ENCODE results near the gene OR2V1. TPM values are rescaled to one million over a fixed set of nuclear protein-coding genes. Genes with fewer than 3 reads are reported as not detected.
"Not testable (repeated sequence)": the region's sequence is repeated elsewhere in the genome, so short reads cannot be mapped to it uniquely, and the experiment has no call there.

The OR2V1 gene
- total RNA-seq, 2 experiments from 2014 or later: not detected

DNA sequence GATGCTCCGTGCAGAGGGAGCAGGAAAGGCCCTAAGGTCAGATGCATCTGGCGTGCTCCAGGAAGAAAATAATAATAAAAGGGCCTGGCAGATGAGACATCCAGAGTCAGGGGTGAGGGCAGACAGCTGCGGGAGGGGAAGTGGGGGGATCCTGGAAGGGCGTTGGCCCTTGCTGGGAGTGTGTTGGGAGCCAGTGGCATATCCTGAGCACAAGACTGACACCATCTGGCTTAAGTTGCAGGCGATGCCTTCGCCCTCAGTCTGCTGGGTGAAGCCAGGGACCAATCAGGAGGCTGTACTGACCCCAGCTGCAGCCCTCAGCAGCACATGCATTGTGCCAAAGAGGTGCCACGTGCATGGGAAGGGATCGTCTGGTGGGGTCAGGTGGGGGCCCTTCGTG is 20.2 kb upstream of the OR2V1 start:
- peaks cover 2% of the 10 kb centered on the region for H3K9me3 Mint-ChIP-seq (ENCODE audit: low read depth)

DNA sequence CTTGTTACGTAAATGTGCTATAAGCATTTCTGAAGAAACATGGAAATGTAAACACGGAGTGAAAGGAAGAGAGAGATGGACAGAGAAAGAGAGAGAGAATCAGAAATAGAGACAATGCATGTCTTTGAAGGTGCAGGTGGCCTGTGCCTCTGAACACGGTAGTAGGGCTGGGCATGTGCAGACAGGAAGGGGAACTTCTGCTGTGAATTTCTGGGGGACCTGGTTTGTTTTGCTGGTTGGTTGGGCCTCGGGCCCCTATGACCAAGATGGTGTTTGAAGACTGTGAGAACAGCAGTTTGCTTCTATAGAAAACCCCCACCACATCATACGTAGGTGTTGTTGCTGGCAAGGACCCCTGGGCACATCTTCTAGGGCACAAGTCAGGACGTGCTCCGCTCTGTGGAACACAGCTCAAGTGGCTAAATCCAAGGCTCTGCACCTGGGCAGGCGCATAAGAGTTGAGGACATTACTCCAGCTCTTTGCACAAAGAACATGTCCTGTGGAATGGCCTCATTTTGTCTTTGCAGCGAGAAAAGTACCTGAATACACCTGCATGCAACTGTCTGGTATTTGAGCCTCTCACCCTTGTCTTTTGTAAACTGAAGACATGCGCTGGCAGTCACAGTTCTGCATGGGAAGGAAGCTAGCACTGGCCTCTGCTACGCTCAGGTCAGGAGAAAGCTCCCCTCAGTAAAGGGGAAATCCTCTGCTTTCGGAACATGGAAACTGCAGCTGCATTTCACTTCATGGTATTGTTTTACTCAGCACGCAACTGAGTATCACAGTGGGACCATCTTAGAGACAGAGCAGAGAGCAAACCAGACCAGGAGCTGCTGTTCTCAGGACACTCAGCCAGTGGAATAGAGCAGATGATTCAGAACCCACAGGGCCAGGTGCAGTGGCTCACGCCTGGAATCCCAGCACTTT is 19.1 kb upstream of the OR2V1 start:
- Mint-ChIP-seq H3K27me3 (peaks cover 24% of the 10 kb centered on the region), H3K36me3 (no peaks in the 10 kb centered on the region), H3K4me1 (peaks cover 18% of the 10 kb centered on the region), H3K4me3 (no peak overlapping the region), H3K27ac (no peak overlapping the region), H3K9me3 (ENCODE audit: low read depth) (peaks cover 2% of the 10 kb centered on the region)
- ATAC-seq: no peak
- DNase-seq: no peak
- CTCF ChIA-PET: no interaction called here

More for the DNA sequence above, 20.2 kb upstream of the OR2V1 start:
- no peak for DNase-seq
- peaks cover 25% of the 10 kb centered on the region for H3K4me1 Mint-ChIP-seq
- H3K27me3 Mint-ChIP-seq: peaks cover 22% of the 10 kb centered on the region
- CTCF ChIA-PET: no interaction called here
- no peaks in the 10 kb centered on the region for H3K36me3 Mint-ChIP-seq
- H3K27ac Mint-ChIP-seq: no peak overlapping the region
- no peak overlapping the region for H3K4me3 Mint-ChIP-seq
- ATAC-seq: no peak

DNA sequence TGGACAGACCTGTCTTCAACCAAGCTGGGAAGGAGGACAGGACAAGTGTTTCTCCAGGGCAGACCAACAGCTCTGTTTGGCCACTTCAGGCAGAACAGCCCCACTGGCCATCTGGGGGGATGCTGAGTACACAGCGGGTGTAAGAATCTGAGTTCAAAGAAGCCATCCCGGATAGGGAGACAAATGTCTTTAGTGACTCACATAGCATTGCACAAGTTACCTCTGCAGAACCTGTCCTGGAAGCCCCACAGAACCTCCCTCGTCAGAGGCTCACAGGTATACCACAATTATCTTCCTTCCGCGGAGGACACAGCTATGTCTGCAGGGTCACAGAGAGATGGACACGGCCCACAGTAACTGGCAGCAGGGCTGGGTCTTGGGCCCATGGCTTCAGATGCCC is 18.4 kb upstream of the OR2V1 start:
- CTCF ChIA-PET: no interaction called here
- peaks cover 27% of the 10 kb centered on the region for H3K27me3 Mint-ChIP-seq

DNA sequence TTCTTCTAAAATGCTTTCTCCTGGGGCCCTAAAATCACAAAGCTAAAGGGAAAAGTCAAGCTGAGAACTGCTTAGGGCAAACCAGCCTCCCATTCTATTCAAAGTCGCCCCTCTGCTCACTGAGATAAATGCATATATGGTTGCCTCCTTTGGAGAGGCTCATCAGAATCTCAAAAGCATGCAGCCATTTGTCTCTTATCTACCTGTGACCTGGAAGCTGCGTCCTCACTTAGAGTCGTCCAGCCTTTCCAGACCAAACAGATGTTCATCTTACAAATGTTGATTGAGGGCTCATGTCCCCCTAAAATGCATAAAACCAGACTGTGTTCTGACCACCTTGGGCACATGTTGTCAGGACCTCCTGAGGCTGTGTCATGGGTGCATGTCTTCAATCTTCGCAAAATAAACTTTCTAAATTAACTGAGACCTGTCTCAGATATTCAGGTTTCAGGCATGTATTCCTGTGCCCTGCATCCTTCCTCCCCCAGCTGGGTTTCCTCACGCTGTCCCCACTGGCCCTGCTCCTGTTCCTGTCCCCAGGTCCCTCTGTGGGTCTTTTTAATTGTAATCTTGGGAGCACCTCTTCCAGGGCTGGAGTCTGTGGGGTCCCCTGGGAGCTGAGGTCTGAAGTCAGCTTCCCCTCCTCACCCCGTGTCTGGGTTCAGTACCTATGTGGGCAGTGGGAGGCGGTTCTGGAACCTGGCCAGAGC is 16.1 kb upstream of the OR2V1 start, which contains the start of gene OR2V2:
Gene OR2V2, plus strand, starts transcription at position 660 of the 710 bp plus-strand sequence. CDS start 7,357 bp downstream, outside the sequence.
- CTCF ChIA-PET: interaction anchor here (1.2 kb wide), 1 partner anchor 9 kb away, joined by 4 read pairs; no protein-coding TSS in a partner anchor
- H3K4me1 Mint-ChIP-seq; H3K36me3 Mint-ChIP-seq; DNase-seq; H3K4me3 Mint-ChIP-seq; H3K9me3 Mint-ChIP-seq (ENCODE audit: low read depth); H3K27ac Mint-ChIP-seq; ATAC-seq: not testable (repeated sequence)
- H3K27me3 Mint-ChIP-seq: peaks cover 33% of the 10 kb centered on the region

More for the DNA sequence above, 18.4 kb upstream of the OR2V1 start:
- DNase-seq (no peak), ATAC-seq (no peak)
- H3K4me1 Mint-ChIP-seq: peaks cover 12% of the 10 kb centered on the region
- H3K4me3 Mint-ChIP-seq: no peak overlapping the region
- no peaks in the 10 kb centered on the region for H3K9me3 Mint-ChIP-seq (ENCODE audit: low read depth)
- H3K36me3 Mint-ChIP-seq: no peaks in the 10 kb centered on the region
- H3K27ac Mint-ChIP-seq: no peak overlapping the region

DNA sequence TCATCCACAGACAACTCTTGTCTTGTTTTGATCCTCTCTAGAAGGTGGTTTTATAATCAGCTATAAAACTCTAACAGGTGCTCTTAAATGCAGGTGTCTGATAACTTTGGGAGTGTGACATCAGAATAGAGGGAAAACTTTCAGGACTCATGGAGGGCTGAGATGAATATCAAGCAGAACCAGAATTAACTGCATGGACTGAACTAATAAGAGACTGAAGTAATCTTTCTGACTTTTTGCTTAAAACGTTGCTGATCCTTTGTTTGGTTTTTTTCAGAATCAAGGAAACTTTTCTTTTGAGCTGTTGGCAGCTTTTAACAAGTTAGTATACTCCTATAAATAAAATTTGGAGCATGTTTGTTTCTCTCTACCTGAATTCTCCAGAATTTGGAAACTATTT is 14.2 kb upstream of the OR2V1 start:
- H3K4me1 Mint-ChIP-seq: no peaks in the 10 kb centered on the region
- H3K27ac Mint-ChIP-seq: no peak overlapping the region
- no peak overlapping the region for H3K4me3 Mint-ChIP-seq
- ATAC-seq: no peak
- H3K9me3 Mint-ChIP-seq (ENCODE audit: low read depth): no peaks in the 10 kb centered on the region
- H3K27me3 Mint-ChIP-seq: peaks cover 40% of the 10 kb centered on the region
- H3K36me3 Mint-ChIP-seq: no peaks in the 10 kb centered on the region
- DNase-seq: no peak
- CTCF ChIA-PET: no interaction called here

DNA sequence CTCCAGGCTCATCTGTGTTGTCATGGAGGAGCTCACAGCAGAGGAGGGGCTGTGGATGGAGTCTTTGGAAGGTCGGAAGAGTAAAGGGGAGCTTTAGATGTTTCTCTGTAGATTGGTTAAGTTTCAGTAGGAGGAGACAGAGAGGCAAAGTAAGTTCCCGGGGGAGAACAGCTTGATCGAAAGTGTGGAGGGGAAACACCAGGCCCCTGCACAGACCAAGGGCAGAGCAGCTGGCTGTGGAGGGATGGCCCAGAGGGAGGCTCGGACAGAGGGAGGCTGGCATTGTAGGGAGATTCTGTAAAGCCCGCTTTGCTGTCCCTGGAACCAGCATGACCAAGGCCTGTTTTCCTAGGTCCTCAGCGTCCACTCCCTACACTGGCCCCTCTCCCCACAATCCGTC is 11.1 kb upstream of the OR2V1 start:
- no peaks in the 10 kb centered on the region for H3K4me1 Mint-ChIP-seq
- peaks cover 29% of the 10 kb centered on the region for H3K27me3 Mint-ChIP-seq
- H3K4me3 Mint-ChIP-seq: no peak overlapping the region
- DNase-seq (no peak), ATAC-seq (no peak)
- H3K27ac Mint-ChIP-seq: no peak overlapping the region
- no peaks in the 10 kb centered on the region for H3K36me3 Mint-ChIP-seq
- H3K9me3 Mint-ChIP-seq (ENCODE audit: low read depth): no peaks in the 10 kb centered on the region
- CTCF ChIA-PET: no interaction called here

DNA sequence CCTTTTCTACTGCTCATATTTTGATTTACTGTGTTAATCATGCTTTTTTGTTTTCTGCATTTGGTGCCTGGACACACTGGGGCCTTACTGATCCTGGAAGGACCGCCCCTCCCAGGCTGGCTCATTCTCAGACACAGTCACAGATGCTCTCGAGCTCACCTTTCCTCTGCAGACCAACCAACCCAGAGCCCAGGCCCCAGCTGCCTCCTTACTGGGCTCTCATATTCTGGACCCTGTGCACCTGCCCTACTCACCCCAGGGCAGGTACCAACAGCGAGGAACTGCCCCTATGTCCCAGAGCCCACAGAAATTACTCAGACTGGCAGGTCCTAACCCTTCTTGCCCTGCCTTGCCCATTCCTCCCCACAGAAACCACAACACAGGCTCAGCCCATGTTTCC is 9.8 kb upstream of the OR2V1 start:
- no peak for ATAC-seq
- Mint-ChIP-seq H3K4me3 (no peak overlapping the region), H3K27ac (no peak overlapping the region), H3K9me3 (ENCODE audit: low read depth) (no peaks in the 10 kb centered on the region), H3K4me1 (no peaks in the 10 kb centered on the region), H3K27me3 (peaks cover 23% of the 10 kb centered on the region), H3K36me3 (no peaks in the 10 kb centered on the region)
- CTCF ChIA-PET: no interaction called here
- DNase-seq: no peak

DNA sequence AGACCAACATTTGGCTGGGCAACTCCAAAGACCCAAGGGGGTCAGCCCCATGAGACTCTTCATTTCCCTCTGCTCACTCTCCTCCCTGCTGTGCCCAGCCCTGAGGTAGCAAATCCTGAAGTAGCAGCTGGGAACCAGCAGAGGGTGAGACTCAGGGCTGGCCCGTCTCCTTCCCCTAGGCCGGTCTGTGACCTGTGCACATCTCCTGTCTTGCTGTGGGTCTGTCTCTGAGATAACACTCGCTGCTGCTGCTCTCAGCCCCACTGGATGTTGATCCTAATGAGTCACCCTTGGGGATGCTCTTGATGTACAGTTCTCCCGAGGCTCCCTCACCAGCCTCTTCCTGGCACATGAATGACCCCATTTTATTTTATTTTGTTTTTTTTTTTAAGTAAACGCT is 7.3 kb upstream of the OR2V1 start:
- H3K4me1 Mint-ChIP-seq: no peaks in the 10 kb centered on the region
- no peaks in the 10 kb centered on the region for H3K9me3 Mint-ChIP-seq (ENCODE audit: low read depth)
- ATAC-seq (no peak), DNase-seq (no peak)
- peaks cover 27% of the 10 kb centered on the region for H3K27me3 Mint-ChIP-seq
- H3K4me3 Mint-ChIP-seq: no peak overlapping the region
- CTCF ChIA-PET: interaction anchor here (0.6 to 1.4 kb wide), 2 partner anchors 9 to 965 kb away, joined by 4 read pairs; partner anchors contain the start of gene OR2V2
- peaks cover 2% of the 10 kb centered on the region for H3K36me3 Mint-ChIP-seq
- H3K27ac Mint-ChIP-seq: no peak overlapping the region

DNA sequence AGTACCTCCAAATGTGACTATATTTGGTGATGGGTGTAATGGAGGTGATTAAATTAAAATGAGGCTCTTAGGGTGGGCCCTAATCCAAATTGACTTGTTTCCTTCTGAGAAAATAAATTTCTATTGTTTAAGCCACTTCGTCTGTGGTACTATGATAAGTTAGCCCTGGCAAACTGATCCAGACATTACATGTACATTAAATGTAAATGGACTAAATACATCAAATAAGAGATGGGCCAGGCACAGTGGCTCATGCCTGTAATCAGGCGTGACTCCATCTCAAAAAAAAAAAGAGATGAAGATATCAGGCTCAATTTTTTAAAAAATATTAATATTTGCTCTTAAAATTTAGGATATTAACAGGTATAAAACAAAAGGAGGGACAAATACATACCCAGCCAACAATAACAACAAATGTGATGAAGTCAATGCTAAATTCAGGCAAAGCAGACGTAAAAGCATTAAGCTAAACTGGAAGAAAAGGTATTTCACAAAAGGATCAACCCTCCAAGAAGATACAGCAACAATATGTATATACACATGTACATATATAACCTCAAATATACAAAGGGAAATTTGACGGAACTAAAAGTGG is 5.5 kb upstream of the OR2V1 start:
- DNase-seq (no peak), ATAC-seq (no peak)
- no peaks in the 10 kb centered on the region for H3K9me3 Mint-ChIP-seq (ENCODE audit: low read depth)
- peaks cover 36% of the 10 kb centered on the region for H3K27me3 Mint-ChIP-seq
- CTCF ChIA-PET: no interaction called here
- H3K4me3 Mint-ChIP-seq: no peak overlapping the region
- peaks cover 2% of the 10 kb centered on the region for H3K36me3 Mint-ChIP-seq
- no peaks in the 10 kb centered on the region for H3K4me1 Mint-ChIP-seq
- H3K27ac Mint-ChIP-seq: no peak overlapping the region

DNA sequence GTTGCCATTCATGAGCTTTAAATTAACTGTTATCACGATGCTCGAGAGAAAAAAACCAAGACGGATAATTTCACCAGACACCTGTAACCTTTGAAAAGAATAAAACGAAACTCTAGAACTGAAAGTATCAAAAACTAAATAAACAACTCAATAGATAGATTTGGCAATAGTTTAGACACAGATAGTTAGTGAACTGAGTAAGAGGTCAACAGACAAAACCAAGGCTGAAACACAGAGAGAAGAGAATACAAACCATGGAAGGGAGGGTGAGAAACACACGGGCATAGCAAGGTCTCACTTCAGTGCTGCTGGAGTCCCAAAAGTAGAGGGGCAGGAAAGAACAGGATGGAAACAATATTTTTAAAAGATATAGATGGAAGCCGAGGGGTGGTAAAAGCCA is 3.3 kb upstream of the OR2V1 start:
- no peak overlapping the region for H3K4me3 Mint-ChIP-seq
- DNase-seq (no peak), ATAC-seq (no peak)
- peaks cover 35% of the 10 kb centered on the region for H3K27me3 Mint-ChIP-seq
- no peaks in the 10 kb centered on the region for H3K9me3 Mint-ChIP-seq (ENCODE audit: low read depth)
- H3K4me1 Mint-ChIP-seq: no peaks in the 10 kb centered on the region
- no peak overlapping the region for H3K27ac Mint-ChIP-seq
- H3K36me3 Mint-ChIP-seq: peaks cover 2% of the 10 kb centered on the region
- CTCF ChIA-PET: no interaction called here

DNA sequence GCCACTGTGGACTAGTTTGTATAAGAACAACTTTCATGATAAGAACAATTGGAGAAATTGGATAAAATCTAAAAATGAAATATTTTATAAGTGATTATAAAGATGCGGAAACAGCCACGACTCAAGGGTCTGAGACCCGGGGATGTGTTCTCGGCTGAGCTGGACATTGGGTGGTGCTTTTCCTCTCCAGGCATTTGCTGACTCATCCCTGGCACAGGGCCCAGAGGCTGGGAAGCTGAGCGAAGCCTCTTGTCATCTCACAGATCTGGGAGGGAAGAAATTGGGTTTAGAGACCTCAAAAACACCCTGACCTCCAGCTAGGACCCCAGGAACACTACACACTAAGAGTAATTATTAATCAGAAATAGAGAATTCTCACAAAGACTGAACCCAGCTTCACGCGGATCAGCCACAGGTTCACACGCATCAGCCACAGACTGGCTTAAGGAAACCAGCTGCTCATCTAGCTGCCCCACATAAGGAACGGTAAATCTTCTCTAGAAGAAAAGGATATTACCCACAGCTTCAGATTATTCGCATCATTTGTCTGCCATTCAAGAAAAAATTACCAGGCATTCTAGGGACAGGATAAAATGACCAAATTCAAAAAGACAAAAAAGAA is 2.8 kb upstream of the OR2V1 start:
- DNase-seq: no peak
- Mint-ChIP-seq H3K4me3 (no peak overlapping the region), H3K4me1 (no peaks in the 10 kb centered on the region), H3K27me3 (peaks cover 36% of the 10 kb centered on the region), H3K9me3 (ENCODE audit: low read depth) (no peaks in the 10 kb centered on the region), H3K36me3 (peaks cover 2% of the 10 kb centered on the region), H3K27ac (no peak overlapping the region)
- CTCF ChIA-PET: no interaction called here
- ATAC-seq: no peak

DNA sequence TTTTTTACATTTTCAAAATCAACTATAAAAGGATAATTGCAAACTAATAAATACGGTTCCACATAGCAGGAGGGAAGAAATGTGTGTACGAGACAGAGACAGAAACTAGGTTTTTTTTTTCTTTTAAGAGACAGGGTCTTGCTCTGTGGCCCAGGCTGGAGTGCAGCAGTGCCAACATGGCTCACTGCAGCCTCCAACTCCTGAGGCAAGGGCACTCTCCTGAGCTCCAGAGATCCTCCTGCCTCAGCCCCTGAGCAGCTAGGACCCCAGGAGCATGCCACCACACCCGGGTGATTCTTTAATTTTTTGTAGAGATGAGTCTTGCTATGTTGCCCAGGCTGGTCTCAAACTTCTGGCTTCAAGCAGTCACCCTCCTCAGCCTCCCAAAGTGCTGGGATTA is 2.1 kb upstream of the OR2V1 start:
- ATAC-seq: no peak
- no peaks in the 10 kb centered on the region for H3K4me1 Mint-ChIP-seq

DNA sequence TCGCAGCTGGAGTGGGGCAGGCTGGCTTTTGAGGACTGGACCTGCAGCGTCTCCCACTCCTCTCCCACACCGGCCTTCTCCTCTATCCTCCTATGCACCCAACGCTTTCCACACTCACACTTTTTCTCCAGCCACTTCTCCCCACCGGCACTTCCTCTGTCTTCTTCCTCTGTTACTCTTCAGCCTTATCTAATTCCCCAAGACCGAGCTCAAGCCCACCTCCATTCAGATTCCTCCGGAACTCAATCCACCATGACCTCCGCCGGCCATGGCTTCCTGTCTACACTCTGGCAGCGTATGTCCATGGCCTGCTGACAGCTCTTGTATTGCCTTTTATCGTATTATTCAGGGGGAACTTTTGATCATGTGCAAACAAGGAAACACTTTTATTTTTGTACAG is 545 bp upstream of the OR2V1 start:
- CTCF ChIA-PET: no interaction called here
- DNase-seq: no peak
- peaks cover 42% of the 10 kb centered on the region for H3K27me3 Mint-ChIP-seq
- no peak overlapping the region for H3K27ac Mint-ChIP-seq
- peaks cover 2% of the 10 kb centered on the region for H3K36me3 Mint-ChIP-seq
- no peaks in the 10 kb centered on the region for H3K9me3 Mint-ChIP-seq (ENCODE audit: low read depth)
- no peaks in the 10 kb centered on the region for H3K4me1 Mint-ChIP-seq
- no peak for ATAC-seq
- H3K4me3 Mint-ChIP-seq: no peak overlapping the region

More for the DNA sequence above, 2.1 kb upstream of the OR2V1 start:
- Mint-ChIP-seq H3K9me3 (ENCODE audit: low read depth) (no peaks in the 10 kb centered on the region), H3K27ac (no peak overlapping the region), H3K27me3 (peaks cover 39% of the 10 kb centered on the region), H3K36me3 (peaks cover 2% of the 10 kb centered on the region), H3K4me3 (no peak overlapping the region)
- CTCF ChIA-PET: no interaction called here
- no peak for DNase-seq

Data from activated CD8-positive, alpha-beta memory T cell treated with anti-CD3 and anti-CD28 coated beads, Interleukin-2, amount 10 ng/mL, durations not matched to agents 7 days and 5 days (primary cell).